Measurements from ENCODE around the gene AHCYL2. TPM values are rescaled to one million over a fixed set of nuclear protein-coding genes. Genes with fewer than 3 reads are reported as not detected.

AHCYL2 gene
- total RNA-seq, 1 experiment from 2014 or later = 25.6 TPM

- Mint-ChIP-seq H3K36me3 (no peaks in the 10 kb centered on the region), H3K4me1 (peaks cover 38% of the 10 kb centered on the region), H3K4me3 (no peak overlapping the region), H3K9me3 (no peaks in the 10 kb centered on the region), H3K27ac (peak overlapping the region; percentile 28), H3K27me3 (ENCODE audit: low read depth) (no peaks in the 10 kb centered on the region)
- ATAC-seq (peak; percentile 56), DNase-seq (ENCODE audit: low spot score) (peak; percentile 29)
- ChIA-PET POLR2A (interaction anchor here (1.4 to 1.6 kb wide), 2 partner anchors 57 to 152 kb away, joined by 4 read pairs; partner anchors contain the start of genes AHCYL2 and STRIP2), CTCF (interaction anchor here (0.5 to 4.6 kb wide), 32 partner anchors 8 to 285 kb away, joined by 3 to 54 read pairs (median 5); partner anchors contain the start of genes AHCYL2 and STRIP2)
- TF ChIP-seq CTCF (IDR thresholded peaks at IDR 0.05) (peak; percentile 32; the same call in 1 of the 2 replicates), FOXJ3 (CRISPR knock-in tag; IDR thresholded peaks at IDR 0.05; ENCODE audit: borderline replicate concordance) (no peak)
Measured at GRCh38 chr7:129376076-129376777, 151.4 kb downstream of the AHCYL2 start.

GRCh38 chr7:129376778-129377700 is 152.2 kb downstream of the AHCYL2 start:
- ChIA-PET POLR2A (interaction anchor here (1.6 kb wide), 1 partner anchor 152 kb away, joined by 4 read pairs; the partner anchor contains the start of gene AHCYL2), CTCF (interaction anchor here (0.6 to 4.6 kb wide), 15 partner anchors 8 to 235 kb away, joined by 3 to 54 read pairs (median 5); partner anchors contain the start of gene STRIP2)
- no peak for ATAC-seq
- Mint-ChIP-seq H3K4me3 (no peak overlapping the region), H3K27ac (no peak overlapping the region), H3K9me3 (no peaks in the 10 kb centered on the region), H3K36me3 (no peaks in the 10 kb centered on the region), H3K4me1 (peaks cover 32% of the 10 kb centered on the region), H3K27me3 (ENCODE audit: low read depth) (no peaks in the 10 kb centered on the region)
- no peak for TF ChIP-seq GRHL2 (CRISPR knock-in tag; IDR thresholded peaks at IDR 0.05; ENCODE audit: insufficient replicate concordance, severe bottlenecking)
- no peak for TF ChIP-seq ATF2 (CRISPR knock-in tag; IDR thresholded peaks at IDR 0.05; ENCODE audit: borderline replicate concordance, low read depth)
- no peak for TF ChIP-seq AFF4 (CRISPR knock-in tag; IDR thresholded peaks at IDR 0.05; ENCODE audit: borderline replicate concordance)
- no peak for TF ChIP-seq GABPB1 (CRISPR knock-in tag; IDR thresholded peaks at IDR 0.05)
- TF ChIP-seq FOXK1 (CRISPR knock-in tag; IDR thresholded peaks at IDR 0.05) = no peak
- no peak for TF ChIP-seq SMAD3 (CRISPR knock-in tag; IDR thresholded peaks at IDR 0.05; ENCODE audit: borderline replicate concordance)
- no peak for TF ChIP-seq JAZF1 (CRISPR knock-in tag; IDR thresholded peaks at IDR 0.05)
- TF ChIP-seq NR2C2 (CRISPR knock-in tag; IDR thresholded peaks at IDR 0.05) = no peak
- TF ChIP-seq TP53 (CRISPR knock-in tag; IDR thresholded peaks at IDR 0.05) = no peak
- TF ChIP-seq JUN (CRISPR knock-in tag; IDR thresholded peaks at IDR 0.05) = no peak
- no peak for TF ChIP-seq PRDM15 (CRISPR knock-in tag; IDR thresholded peaks at IDR 0.05)
- no peak for TF ChIP-seq USF1 (CRISPR knock-in tag; IDR thresholded peaks at IDR 0.05)
- TF ChIP-seq HMGXB4 (CRISPR knock-in tag; IDR thresholded peaks at IDR 0.05) = no peak
- DNase-seq (ENCODE audit: low spot score) = no peak
